Stimulated activated CD4-positive, alpha-beta T cell treated with anti-CD3 and anti-CD28 coated beads, Interleukin-15, amount 100 ng/mL, for 24 hours (primary cell): ENCODE measurements around the gene OR5AU1.
A peak's percentile ranks its signal among the peaks of the same experiment; 100 is the strongest.
"Not testable (repeated sequence)": the region's sequence is repeated elsewhere in the genome, so short reads cannot be mapped to it uniquely, and the experiment has no call there.

Experiments
- DNase-seq: peaks from one replicate; pipeline ENCODE4 v3.0.0-alpha.2; 2020

The OR5AU1 gene

DNA sequence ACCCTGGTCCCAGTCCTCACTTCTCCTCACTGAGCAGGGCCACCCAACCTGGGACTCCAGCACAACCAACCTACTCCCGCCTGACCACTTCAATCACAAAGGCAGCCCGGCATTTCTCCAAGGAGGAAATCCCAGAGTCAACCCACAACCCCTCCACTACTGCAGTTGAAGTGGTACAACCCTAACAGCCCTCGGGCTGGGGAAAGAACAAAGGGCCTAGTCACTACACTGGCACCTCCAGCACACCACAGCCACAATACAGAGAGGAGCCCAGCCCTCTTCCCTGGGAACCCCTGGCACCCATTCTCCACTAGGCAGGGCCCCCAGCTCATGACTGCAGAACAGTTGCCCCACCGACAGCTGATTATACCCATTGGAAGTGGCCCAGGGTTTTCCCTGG, 13.7 kb upstream of the OR5AU1 start:
- no peak for DNase-seq

DNA sequence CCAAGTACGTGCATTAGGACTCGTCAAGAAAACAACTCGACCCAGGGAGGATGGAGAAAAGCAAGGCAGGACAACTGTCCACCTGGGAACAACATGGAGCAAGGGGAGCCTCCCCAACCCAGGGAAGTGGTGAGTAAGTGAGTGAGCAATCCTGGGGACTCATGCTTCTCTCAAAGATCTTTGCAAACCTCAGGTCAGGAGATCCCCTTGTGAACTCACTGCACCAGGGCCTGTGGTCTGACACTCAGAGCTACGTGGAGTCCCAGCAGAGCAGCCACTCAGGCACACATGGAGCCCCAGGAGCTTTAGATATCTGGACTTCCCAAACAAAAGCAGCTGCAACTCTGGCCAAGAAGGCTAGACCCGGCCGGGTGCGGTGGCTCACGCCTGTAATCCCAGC, 12.2 kb upstream of the OR5AU1 start:
- DNase-seq = no peak

DNA sequence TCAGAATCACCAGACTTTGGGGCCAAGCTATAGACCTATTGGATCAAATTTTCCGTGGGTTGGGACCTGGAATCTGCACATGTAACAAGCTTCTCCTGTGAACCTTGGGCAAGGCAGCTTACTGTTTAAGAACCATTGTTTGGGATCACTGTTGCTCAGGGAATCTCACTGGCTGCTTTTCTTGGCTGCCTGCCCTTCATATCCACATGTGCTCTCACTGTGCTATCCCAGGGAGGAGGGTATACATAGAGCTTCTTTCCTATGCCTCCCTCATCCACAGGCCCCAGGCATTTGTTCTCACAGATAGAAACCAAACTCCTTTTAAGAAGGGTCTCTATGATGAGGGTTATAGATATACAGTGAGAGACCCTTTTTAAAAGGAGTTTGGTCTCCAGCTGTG, 9.8 kb upstream of the OR5AU1 start:
- DNase-seq = not testable (repeated sequence)

DNA sequence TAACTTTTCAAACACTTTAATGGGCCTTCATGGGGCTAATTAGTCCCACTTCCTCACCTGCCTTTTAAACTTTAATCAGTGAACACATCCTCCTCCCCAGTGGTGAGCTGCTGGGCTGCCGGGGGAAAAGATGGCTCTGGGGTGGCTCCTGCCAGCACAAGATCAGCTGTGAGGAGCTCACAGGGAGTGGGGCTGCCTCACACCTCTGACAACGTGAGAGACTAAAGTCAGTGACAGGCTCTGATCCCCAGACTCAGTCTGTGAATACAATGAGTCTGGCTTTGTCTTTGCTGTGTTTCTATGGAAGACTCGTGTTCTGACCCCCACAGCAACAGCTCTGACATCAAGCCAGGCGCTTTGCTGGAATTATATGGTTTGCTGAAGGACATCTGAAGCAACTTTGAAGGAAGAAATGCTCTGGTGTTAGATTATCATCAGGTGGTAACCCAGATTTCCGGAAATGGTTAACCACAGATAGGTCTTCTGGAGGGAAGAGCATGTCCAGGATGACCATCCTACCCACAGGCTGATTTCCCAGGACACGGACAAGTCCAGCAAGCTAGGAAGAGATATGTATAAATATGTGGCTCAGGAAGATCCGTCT, 9.2 kb upstream of the OR5AU1 start:
- DNase-seq = not testable (repeated sequence)

DNA sequence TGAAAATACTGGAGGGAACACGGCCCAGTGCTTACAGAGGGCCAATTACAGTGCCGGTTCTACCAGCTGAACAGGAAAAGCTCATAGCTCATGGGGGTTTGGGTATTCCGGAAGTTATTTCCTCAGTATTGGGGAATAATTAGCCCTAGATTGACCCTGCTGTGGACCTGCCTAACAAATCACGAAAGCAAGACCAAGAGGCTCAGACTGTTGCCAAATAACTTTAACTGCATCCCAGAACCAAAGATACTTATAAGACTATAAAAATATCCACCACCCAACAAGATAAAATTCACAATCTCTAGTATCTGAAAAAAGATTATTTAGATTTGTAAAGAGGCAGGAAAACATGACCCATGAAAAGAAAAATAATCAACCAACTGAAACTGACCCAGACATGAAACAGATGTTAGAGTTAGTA, 8.0 kb upstream of the OR5AU1 start:
- DNase-seq = no peak

DNA sequence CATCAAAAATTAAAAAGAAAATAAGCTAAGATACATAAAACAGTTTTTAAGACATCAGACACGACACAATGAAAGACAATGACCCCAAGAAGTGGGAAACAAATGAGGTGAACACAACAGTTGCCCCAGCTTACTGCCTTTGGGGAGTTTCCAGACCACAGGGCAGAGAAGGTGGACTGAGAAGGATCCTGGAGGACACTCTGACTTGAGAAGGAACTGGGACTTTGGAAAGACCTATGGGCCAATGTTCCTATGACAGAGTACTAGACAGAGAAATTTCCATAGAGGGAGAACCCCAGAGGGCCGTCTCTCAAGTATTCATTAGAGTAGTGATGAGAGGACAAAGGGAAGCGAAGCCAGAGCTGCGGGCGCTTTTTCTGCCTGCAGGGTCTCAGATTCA, 6.2 kb upstream of the OR5AU1 start:
- DNase-seq = no peak

DNA sequence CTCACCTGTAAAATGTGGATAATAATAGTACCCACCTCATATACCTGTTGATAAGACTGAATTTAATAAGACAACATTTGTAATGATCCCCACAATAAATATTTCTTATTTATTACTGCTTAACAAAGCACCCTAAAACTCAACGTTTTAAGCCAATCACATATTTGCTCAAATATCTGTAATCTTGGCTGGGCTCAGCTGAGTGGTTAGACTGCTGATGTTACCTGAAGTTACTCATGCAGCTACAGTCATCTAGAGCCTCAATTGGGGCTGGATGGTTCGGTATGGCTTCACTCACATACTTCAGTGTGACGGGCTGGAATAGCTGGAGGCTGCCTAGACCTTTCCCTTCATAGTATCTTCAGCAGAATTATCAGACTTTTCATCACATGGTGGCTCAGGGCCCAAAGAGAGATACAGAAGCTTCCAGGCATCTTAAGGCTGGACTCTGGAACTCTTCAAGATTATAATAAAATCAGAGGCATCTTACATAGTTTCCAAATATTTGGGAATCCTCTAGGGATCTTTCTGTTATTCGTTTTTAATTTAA, 4.3 kb upstream of the OR5AU1 start:
- no peak for DNase-seq

DNA sequence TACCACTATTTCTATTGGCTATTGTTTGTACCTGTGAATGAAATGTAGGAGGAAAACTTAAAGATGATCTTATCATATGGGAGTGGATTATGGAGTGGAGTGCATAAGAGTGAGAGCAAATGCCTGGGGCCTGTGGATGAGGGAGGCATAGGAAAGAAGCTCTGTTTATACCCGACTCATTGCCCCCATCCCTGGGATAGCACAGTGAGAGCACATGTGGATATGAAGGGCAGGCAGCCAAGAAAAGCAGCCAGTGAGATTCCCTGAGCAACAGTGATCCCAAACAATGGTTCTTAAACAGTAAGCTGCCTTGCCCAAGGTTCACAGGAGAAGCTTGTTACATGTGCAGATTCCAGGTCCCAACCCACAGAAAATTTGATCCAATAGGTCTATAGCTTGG, 2.3 kb upstream of the OR5AU1 start:
- not testable (repeated sequence) for DNase-seq

DNA sequence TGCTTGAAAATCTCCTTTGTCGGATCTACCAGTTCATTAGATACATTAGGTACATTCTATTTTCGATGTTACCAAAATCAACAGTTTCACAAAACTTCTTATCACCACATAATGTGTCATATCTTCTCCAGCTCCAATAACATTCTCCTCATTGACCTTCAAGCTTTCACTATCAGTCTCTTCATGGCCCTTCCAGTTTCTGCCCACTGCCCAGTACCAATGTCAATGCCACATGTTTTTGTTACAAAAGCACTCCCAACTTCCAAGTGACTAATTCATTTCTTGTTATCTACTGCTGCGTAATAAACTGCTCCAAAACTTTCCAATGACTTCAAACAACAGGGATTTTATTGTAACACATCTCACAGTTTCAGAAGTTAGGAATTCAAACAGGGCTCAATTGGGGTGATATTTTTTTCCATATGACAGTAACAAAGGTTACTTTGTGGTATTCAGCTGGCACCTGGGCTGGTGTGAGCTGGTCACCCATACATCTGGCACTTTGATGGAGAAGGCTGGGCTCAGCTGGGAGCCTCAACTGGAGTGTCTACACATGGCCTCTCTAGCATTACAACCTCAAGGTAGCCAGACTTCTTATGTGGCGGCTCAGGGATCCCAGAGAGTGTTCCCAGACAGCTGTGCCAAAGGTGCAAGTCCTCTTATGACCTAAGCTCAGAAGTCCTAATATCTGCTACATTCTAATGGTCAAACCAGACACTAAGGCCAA, 6.1 kb downstream of the OR5AU1 start:
- DNase-seq = no peak

DNA sequence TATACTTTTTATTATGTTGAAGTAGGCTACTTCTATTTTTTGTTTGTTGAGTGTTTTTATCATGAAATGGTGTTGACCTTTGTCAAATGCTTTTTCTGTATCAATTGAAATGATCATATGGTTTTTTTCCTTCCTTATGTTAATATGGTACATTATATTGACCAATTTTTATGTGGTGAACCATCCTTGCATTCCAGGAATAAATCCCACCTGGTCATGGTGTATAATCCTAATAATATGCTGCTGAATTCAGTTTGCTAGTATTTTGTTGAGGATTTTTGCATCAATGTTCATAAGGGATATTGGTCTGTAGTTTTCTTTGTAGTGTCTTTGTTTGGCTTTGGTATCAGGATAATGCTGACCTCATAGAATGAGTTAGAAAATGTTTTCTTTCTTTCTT, 10.4 kb downstream of the OR5AU1 start:
- no peak for DNase-seq

DNA sequence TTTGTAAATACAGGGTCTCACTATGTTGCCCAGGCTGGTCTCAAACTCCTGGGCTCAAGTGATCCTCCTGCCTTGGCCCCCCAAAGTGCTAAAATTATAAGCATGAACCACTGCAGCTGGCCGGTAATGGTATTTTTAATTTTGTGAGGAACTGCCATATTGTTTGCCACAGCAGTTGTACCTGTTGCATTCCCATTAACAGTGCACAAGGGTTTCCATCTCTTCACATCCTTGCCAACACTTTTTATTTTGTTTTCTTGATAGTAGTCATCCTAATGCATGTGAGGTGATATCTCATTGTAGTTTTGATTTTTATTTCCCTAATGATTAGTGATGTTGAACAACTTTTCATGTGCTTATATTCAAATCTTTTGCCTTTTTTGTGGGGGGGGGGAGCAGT, 13.5 kb downstream of the OR5AU1 start:
- DNase-seq = no peak

DNA sequence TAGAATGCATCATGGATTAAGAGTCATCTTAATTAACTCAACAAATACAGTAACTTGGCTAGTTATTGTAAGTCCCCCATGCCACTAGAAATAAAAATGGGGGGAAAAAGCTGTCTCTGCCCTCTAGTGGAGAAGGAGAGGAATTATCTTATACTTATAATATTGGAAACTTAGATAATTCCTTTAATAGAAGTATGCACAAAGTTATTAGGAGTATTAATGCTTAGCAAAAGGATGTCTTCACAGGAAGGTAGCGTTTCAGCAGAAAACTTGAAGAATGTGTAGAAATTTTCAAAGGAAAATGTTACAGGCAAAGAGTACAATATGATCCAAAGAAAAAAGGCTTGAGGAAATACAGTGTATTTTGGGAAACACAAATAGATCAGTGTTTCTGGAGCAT, 19.8 kb downstream of the OR5AU1 start:
- DNase-seq = no peak

DNA sequence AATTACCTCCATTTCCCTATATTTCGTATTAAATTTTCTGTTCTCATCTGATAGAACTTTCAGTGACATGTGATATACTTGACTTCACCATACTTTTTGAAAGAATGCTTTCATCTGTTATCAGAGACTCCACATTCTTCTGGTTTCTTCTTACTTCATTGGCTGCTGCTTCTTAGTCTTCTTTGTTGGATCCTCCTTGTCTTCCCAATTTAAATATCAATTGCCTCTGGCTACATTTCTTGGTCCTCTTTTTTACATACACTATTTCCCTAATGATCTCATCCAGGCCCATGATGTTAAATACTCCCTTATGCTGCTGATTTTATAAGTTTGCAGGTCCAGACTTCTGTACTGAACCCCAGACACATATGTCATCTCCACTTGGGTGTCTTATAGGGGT, 22.0 kb downstream of the OR5AU1 start:
- DNase-seq = no peak

DNA sequence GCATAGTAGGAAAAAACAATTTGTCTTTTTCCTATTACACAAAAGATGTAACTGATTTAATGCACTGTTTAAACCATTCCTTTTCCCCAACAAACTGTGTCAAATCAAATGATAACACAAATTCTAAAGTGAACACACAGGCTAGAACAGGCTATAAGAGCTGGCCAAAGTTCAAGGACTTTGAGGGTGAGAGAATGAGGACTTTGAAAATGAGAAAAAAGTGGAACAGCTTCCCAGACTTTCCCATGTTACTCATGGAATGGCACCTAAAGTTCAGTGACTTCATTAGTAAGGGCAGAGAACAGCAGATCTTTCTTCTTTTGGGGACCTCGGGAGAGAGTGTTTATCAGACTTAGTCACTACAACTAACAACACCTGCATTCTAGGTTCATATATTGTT, 32.4 kb downstream of the OR5AU1 start:
- no peak for DNase-seq

DNA sequence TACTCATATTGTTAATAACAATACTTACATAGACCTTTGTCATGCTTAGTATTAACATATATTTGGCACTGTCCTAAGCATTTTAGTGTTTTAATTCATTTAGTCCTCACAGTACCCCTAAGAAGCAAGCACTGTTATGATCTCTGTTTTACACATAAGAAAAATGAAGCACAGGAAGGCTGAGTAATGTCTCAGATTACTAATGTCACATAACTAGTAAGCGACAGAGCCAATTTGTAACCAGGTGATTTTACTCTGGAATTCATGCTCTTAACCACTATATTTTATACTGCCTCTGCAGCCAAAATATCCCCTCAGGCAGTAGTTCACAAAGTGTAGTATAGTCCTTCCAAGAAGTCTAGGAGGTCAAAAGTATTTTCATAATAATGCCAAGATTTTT, 34.7 kb downstream of the OR5AU1 start:
- DNase-seq = no peak

DNA sequence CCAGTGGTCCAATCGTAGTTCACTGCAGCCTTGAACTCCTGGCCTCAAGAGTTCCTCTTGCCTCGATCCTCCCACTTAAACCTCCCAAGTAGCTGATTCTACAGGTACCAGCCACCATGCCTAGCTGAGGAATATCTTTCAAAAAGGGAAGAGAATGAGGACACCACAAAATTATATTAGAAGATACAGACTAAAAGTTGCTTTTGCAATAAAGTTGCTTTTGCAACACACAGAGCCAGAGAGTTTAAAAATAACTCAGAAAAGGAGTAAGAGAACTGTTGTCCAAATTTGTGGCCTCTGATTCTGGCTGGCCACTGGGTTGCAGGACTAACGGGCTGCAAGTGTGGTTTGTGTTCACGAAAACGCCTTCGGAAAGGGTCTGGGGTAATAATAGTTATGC, 35.2 kb downstream of the OR5AU1 start:
- no peak for DNase-seq

DNA sequence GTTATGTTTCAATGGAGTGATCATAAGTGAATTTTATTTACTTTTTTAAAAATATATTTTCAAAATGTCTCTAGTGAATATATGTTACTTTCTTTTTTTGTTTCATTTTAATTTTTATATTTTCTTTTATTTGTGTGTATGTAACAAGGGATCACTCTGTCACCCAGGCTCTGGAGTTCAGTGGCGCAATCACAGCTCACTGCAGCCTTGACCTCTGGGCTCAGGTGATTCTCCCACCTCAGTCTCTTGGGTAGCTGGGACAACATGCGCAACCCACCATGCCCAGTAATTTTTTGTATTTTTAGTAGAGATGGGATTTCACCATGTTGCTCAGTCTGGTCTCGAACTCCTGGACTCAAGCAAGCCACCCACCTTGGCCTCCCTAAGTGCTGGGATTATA, 36.9 kb downstream of the OR5AU1 start:
- DNase-seq = no peak

DNA sequence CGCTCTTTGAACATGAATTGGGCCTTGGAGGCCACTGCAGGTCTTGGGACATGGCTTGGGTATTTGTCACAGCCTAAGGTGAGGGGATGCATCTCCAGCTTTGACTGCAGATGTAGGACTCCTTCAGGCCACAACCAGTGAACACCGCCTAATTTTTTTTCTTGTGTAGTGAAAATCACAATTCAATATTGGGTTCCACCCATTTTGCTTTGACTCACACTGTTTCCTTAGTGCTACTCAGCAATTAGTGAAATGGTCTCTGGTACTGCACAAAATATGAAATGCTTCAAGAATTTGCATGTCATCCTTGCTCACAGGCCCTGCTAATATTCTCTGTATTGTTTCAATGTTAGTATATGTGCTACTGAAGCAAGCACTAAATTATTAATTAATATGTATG, 42.5 kb downstream of the OR5AU1 start:
- no peak for DNase-seq

DNA sequence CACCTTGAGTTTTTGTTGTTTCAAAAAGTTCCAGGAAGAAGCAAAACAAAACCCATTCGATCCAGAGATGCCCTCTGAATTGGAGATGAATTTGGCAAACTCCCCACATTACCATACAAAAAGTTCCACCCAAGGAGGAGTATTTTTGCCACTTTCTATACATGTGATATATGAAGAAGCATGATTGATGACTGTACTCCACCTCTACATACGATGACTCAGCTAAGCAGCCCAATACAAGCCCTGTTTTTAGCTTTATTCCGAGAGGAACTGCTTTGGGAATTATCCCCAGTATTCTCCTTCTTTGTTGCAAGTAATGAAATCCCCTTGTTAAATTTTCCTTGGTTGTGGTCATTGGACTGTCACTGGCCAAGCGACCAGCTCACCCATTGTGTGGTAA, 43.6 kb downstream of the OR5AU1 start:
- no peak for DNase-seq

DNA sequence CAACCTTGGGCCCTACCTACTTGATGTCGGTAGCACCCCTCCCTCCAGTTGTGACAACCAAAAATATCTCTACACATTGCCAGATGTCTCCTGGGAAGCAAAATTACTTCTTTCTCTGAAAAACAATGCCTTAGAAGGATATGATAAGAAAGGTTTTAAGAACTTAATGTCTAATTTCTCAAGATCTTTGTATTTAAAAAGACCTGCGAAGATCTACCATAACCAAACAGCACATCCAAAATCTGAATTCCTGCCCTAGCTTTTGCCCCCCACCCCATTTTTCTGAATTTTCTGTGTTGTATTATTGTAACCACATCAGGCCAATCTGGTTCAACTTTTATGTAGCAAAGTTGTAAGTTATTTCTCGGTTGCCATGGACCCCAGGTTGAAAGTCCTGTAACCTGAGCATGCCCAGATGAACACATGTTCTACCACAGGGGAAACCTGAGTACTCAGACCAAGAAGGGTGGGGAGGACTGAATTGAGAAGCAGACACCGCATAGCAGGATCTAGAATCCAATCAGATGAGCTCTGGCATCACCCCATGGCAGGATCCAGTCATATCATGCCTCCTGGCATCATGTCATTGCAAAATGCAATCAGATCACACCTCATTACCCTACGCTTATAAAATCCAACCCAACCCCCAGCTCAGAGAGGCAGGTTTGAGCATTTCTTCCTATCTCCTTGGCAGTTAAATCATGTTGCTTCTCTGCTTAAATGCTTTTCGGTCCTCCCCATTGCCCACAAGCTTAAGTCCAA, 46.3 kb downstream of the OR5AU1 start:
- DNase-seq = peak; percentile 48

DNA sequence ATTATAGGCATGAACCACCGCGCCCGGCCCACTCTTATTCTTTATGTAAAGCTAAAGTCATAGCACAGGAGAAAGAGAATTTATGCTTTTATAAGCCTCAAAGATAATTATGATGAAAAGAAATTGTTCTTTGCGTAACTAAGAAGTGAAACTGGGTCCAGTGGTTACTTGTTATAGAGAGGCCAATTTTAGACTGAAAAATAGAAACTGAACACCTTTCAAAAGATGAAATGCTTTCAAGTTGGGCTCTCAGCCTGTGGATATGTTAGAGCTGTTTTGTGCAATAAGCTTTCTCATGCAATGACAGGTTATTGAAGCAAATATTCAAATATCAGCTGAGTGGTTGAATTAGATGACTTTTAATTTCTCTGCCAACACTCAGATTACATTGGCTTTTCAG, 47.1 kb downstream of the OR5AU1 start:
- no peak for DNase-seq

DNA sequence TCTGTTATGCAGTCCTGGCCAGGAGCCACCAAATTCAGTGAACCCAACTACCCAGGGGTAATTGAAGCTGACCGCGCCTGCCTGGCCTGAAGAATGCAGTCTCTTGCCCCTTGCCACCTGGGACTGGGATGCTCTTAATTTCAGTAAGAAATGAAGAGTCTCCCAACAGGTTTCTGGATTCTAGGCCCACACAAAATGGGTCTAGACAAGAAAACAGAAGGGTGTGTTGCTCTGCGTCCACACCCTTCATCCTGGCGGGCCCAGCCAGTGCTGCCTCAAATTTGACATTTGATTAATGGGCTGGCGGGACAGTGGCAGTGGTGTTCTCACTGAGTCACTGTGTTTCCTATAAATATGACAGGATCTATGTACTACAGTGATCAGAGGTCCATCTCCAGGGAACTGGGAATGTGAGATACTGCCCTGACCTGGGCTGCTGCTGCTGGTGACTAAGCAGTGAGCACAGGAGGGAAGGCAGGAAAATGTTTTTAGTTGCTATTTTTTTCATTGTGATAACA, 48.5 kb downstream of the OR5AU1 start:
- DNase-seq = no peak

DNA sequence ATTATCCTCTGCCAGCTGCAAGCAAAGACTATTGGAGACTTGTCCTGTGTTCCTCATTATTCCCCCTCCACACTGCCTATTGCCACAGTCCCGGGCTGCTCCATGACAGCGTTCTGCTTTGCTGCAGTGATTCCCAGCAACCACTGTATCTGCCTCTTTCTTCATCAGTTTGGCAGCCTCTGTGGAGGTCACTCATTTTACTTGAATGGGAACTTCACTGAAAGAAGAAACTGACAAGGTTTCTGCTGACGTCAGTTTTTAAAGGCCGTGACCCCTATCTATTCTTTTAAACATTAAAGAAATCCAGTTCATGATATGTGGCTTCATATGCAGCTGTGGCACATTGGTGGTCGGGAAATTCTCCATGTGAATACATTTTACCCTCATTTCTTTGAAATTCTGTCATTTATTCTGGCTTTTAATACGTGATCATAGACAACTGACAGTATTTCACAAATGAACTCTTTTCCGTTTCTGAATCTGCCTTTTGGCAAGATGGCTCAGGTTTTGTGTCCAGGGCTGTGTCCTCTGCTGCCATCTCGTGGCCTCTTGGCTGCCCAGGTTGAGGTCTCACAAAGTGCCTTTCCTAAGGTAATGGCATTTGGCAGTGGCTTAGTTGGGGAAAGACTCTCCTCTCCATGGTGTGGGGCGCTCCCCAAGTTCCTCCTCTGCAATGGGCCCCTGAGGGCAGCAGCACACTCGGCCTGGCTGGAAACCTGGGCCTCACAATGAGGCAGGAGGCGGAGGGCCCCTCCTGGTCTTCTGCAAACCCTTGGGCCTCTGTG, 49.2 kb downstream of the OR5AU1 start:
- peak; percentile 83 for DNase-seq
